ENCODE data around the gene OPN3.

- TF ChIP-seq GFI1B (tag by site-specific recombination; IDR thresholded peaks at IDR 0.05) (no peak), REST (tag by site-specific recombination; IDR thresholded peaks at IDR 0.05) (no peak), TSHZ1 (tag by site-specific recombination; IDR thresholded peaks at IDR 0.05; ENCODE audit: borderline replicate concordance) (no peak), PRDM10 (tag by site-specific recombination; IDR thresholded peaks at IDR 0.05) (no peak), ZNF157 (tag by site-specific recombination; IDR thresholded peaks at IDR 0.05) (no peak), PRDM6 (tag by site-specific recombination; IDR thresholded peaks at IDR 0.05) (no peak), CTCF (tag by site-specific recombination; IDR thresholded peaks at IDR 0.05) (no peak), ZNF558 (tag by site-specific recombination; IDR thresholded peaks at IDR 0.05) (no peak)
Measured at GRCh38 chr1:241606544-241606943, 33.6 kb downstream of the OPN3 start.

All from HEK293 (cell line).